GM12864 (cell line): Measurements from ENCODE around the gene ITGA2.
"Not testable (repeated sequence)": the region's sequence is repeated elsewhere in the genome, so short reads cannot be mapped to it uniquely, and the experiment has no call there.

ENCODE experiments used
- DNase-seq: peaks from one replicate; pipeline ENCODE4 v3.0.0-alpha.2; 2011; ENCODE audit warnings: low read depth
- H3K4me3 ChIP-seq: 2 replicates; pipeline ENCODE4 v1.5.1; 2011; ENCODE audit warnings: mild to moderate bottlenecking, low read depth, low read length, control low read depth
- TF ChIP-seq, protein P1 (sequence below): IDR thresholded peaks from 2 replicates; pipeline ENCODE4 v1.5.1; 2011; ENCODE audit warnings: low read depth, mild to moderate bottlenecking, moderate library complexity, low read length, control low read depth, inconsistent platforms; ENCODE audit errors: missing control alignments

Gene ITGA2

DNA sequence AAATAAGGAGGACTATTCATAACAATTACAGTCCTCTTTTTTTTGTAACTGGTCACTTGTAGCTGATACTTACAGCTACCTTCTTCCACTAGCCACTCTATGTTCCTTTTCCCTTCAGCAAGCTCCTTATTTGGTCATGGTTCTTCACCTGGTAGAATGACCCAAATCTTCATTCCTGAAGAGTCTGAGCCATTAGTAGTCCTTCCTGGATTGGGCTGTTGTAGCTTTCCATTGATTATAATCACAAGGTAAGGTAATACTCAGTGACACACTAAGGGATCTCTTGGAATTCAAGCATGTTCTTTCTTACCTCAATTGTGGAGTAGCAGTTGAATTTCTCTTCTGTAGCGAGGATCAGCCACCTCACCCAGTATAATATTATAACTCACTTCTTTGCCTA is 25.5 kb upstream of the ITGA2 start:
- DNase-seq, result no peak
- TF ChIP-seq, protein P1, sequence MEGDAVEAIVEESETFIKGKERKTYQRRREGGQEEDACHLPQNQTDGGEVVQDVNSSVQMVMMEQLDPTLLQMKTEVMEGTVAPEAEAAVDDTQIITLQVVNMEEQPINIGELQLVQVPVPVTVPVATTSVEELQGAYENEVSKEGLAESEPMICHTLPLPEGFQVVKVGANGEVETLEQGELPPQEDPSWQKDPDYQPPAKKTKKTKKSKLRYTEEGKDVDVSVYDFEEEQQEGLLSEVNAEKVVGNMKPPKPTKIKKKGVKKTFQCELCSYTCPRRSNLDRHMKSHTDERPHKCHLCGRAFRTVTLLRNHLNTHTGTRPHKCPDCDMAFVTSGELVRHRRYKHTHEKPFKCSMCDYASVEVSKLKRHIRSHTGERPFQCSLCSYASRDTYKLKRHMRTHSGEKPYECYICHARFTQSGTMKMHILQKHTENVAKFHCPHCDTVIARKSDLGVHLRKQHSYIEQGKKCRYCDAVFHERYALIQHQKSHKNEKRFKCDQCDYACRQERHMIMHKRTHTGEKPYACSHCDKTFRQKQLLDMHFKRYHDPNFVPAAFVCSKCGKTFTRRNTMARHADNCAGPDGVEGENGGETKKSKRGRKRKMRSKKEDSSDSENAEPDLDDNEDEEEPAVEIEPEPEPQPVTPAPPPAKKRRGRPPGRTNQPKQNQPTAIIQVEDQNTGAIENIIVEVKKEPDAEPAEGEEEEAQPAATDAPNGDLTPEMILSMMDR, result no peak
- no peak overlapping the region for H3K4me3 ChIP-seq

GRCh38 chr5:52964138-52964537 is 25.0 kb upstream of the ITGA2 start:
- no peak overlapping the region for H3K4me3 ChIP-seq
- TF ChIP-seq, protein P1, result no peak
- no peak for DNase-seq

GRCh38 chr5:52976157-52976556 is 13.0 kb upstream of the ITGA2 start:
- not testable (repeated sequence) for DNase-seq

DNA sequence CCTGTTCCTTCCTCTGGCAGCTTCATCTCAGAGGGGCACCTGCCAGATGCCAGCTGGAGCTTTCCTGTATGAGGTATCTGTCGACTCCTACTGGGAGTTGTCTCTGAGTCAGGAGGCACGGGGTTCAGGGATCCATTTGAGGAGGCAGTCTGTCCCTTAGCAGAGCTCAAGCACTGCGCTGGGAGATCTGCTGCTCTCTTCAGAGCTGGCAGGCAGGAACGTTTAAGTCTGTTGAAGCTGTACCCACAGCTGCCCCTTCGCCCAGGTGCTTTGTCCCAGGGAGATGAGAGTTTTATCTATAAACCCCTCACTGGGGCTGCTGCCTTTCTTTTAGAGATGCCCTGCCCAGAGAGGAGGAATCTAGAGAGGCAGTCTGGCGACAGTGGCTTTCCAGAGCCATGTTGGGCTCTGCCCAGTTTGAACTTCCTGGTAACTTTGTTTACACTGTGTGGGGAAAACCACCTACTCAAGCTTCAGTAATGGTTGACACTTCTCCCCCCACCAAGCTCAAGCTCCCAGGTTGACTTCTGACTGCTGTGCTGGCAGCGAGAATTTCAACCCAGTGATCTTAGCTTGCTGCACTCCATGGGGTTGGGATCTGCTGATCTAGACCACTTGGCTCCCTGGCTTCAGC is 11.8 kb upstream of the ITGA2 start:
- no peak for DNase-seq
- no peak overlapping the region for H3K4me3 ChIP-seq
- TF ChIP-seq, protein P1, result no peak

More at GRCh38 chr5:52976157-52976556, 13.0 kb upstream of the ITGA2 start:
- H3K4me3 ChIP-seq, result not testable (repeated sequence)

GRCh38 chr5:52981507-52981906 is 7.6 kb upstream of the ITGA2 start:
- TF ChIP-seq, protein P1, result no peak
- no peak for DNase-seq
- no peak overlapping the region for H3K4me3 ChIP-seq

GRCh38 chr5:52983731-52984636 is 5.2 kb upstream of the ITGA2 start:
- no peak overlapping the region for H3K4me3 ChIP-seq
- DNase-seq, result no peak
- TF ChIP-seq, protein P1, result no peak

DNA sequence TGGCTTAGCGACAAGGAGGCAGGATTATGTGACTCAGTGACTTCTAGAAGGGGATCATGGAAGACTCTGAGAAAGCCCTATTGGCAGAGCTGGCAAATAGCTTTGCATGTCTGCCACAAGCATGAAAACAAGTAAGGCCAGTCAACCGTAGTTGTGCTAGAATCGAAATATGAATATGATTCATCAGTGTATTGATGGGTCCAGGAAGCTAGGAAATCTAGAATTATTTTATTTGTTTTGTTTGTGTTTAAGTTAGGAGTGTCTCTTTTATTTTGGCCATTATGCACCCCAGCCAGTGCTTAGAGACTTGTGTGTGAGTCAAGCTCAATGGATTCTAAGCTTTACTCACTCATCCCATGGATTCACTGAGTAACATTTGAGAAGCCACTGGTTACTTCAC is 3.8 kb upstream of the ITGA2 start:
- TF ChIP-seq, protein P1, result no peak
- no peak for DNase-seq
- H3K4me3 ChIP-seq, result no peak overlapping the region
